Gastrocnemius medialis (tissue), 4 donors: ENCODE results near the gene HES1. TPM values are rescaled to one million over a fixed set of nuclear protein-coding genes. Genes with fewer than 3 reads are reported as not detected.

ENCODE experiments used
- ATAC-seq, 2 donors: fragments of 150-250 bp; one replicate each; pipeline ENCODE4 v1.9.1; 2016
- DNase-seq, 2 donors: peaks; one replicate each; pipeline ENCODE4 v3.0.0-alpha.2; 2019
- H3K27ac ChIP-seq, 4 donors: fragments of 200-600 bp; sonication (generic); 1 replicate in 1 of 4; 2 replicates in 3 of 4; pipeline ENCODE4 v1.5.1; 2016 to 2018; ENCODE audit warnings: mild to moderate bottlenecking in 2 of 4, moderate library complexity in 1 of 4
- H3K27me3 ChIP-seq, 3 donors: fragments of 200-600 bp; sonication (generic) in 2 of 3; 1 replicate in 1 of 3; 2 replicates in 2 of 3; pipeline versions ENCODE4 v1.5.1 to v1.6.0; 2016 to 2019; ENCODE audit warnings: mild to moderate bottlenecking in 1 of 3, moderate library complexity in 1 of 3
- H3K36me3 ChIP-seq, 2 donors: fragments of 200-600 bp; sonication (generic) in 1 of 2; one replicate each; pipeline ENCODE4 v1.5.1; 2017 to 2018
- H3K4me1 ChIP-seq, 2 donors: fragments of 200-600 bp; sonication (generic) in 1 of 2; one replicate each; pipeline ENCODE4 v1.5.1; 2016 to 2017; ENCODE audit warnings: mild to moderate bottlenecking in 2 of 2
- H3K4me3 ChIP-seq, 4 donors: fragments of 200-600 bp; sonication (generic) in 3 of 4; 1 replicate in 1 of 4; 2 replicates in 3 of 4; pipeline ENCODE4 v1.5.1; 2016 to 2019; ENCODE audit warnings: mild to moderate bottlenecking in 2 of 4
- H3K9me3 ChIP-seq, 3 donors: fragments of 200-600 bp; sonication (generic) in 2 of 3; 1 replicate in 1 of 3; 2 replicates in 2 of 3; pipeline ENCODE4 v1.5.1; 2016 to 2019
- POLR2A ChIP-seq, 2 donors: fragments of 450-650 bp; IDR thresholded peaks; one replicate each; pipeline ENCODE4 v1.6.1; 2017; ENCODE audit warnings: antibody characterized with exemption in 2 of 2, mild to moderate bottlenecking in 2 of 2, moderate library complexity in 2 of 2
- in situ Hi-C, 4 donors: fragments of 200-750 bp; cut with MboI; loops; one replicate each; pipeline versions ENCODE4 v1.15.0 to v1.8.0; 2017; ENCODE audit warnings: low sequenced_read_pairs in 4 of 4
- intact Hi-C: fragments of 100-400 bp; cut with DNase I; formaldehyde crosslinking; loops from one replicate; pipeline ENCODE4 v1.15.1; 2023; ENCODE audit warnings: low total_unique reads
- total RNA-seq, 4 donors: library from RNA; depleted of rRNA; stranded (reverse); fragments of >200 nt; gene quantifications; one replicate each; pipeline versions ENCODE4 v1.1.0 to v1.2.3, GENCODE V29; 2016
- TF ChIP-seq, protein P1 (sequence below), 5 experiments: fragments of 450-650 bp in 3 of 5; fragments of 200-600 bp in 2 of 5; sonication (generic) in 2 of 5; IDR thresholded peaks in 4 of 5; conservative IDR thresholded peaks in 1 of 5; 1 replicate in 4 of 5; 2 replicates in 1 of 5; pipeline ENCODE4 v1.5.1; 2016 to 2019; ENCODE audit warnings: antibody characterized with exemption in 5 of 5, mild to moderate bottlenecking in 3 of 5, moderate library complexity in 3 of 5

The HES1 gene
- total RNA-seq, 4 donors from 2014 or later, result 9.7 to 38.3 (median 27.8) TPM

DNA sequence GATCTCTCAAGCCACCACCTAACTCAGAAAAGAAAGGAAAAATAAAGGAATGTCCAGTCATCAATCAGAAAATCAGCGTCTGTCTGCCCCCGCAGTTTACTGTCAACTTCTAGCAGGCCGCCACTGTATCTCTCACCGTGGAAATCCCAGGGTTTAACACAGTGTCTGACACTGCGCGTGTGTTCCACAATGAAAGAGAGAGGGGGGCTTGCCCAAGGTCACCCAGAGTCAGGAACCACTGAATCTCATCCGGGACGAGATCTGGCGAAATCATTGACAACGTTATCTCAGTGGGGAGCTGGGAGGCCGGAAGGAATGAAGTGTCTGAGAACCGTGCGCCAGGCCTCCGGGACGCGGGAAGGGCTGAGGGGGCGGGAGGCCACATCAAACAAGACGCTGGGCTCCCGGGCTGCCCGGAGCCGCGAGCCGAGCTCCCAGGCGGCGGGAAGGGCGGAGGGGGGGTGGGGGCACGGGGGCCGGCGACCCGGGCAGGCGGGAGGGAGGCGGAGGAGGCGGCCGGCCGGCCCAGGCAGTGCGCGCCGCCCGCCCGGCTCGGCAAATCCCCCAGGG is 2.2 kb upstream of the HES1 start:
- Histone ChIP-seq H3K9me3 (no peaks in the 10 kb centered on the region), H3K4me3 (peak overlapping the region; percentile 46 to 70 (median 53)), H3K27ac (peak overlapping the region; percentile 83 to 99 (median 90)), H3K4me1 (peaks cover 17 to 26% of the 10 kb centered on the region in 2 donors), H3K36me3 (no peaks in the 10 kb centered on the region), H3K27me3 (no peaks in the 10 kb centered on the region)
- in situ Hi-C loops (loop anchor here in 3 of 4 donors (10.0 to 25.0 kb wide), 2 partner anchors 146 to 349 kb away; no protein-coding TSS in a partner anchor), intact Hi-C loops (loop anchor here (1.0 to 10.0 kb wide), 4 partner anchors 136 to 351 kb away; partner anchors contain the start of gene ATP13A3)
- peak in 1 of 2 donors; percentile 53 for DNase-seq
- TF ChIP-seq, protein P1, sequence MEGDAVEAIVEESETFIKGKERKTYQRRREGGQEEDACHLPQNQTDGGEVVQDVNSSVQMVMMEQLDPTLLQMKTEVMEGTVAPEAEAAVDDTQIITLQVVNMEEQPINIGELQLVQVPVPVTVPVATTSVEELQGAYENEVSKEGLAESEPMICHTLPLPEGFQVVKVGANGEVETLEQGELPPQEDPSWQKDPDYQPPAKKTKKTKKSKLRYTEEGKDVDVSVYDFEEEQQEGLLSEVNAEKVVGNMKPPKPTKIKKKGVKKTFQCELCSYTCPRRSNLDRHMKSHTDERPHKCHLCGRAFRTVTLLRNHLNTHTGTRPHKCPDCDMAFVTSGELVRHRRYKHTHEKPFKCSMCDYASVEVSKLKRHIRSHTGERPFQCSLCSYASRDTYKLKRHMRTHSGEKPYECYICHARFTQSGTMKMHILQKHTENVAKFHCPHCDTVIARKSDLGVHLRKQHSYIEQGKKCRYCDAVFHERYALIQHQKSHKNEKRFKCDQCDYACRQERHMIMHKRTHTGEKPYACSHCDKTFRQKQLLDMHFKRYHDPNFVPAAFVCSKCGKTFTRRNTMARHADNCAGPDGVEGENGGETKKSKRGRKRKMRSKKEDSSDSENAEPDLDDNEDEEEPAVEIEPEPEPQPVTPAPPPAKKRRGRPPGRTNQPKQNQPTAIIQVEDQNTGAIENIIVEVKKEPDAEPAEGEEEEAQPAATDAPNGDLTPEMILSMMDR (IDR thresholded peaks at IDR 0.05 in 4 of 5, conservative IDR thresholded peaks at IDR 0.05 in 1 of 5), result no peak
- TF ChIP-seq POLR2A (IDR thresholded peaks at IDR 0.05), result no peak
- ATAC-seq, result peak in 1 of 2 donors; percentile 1

DNA sequence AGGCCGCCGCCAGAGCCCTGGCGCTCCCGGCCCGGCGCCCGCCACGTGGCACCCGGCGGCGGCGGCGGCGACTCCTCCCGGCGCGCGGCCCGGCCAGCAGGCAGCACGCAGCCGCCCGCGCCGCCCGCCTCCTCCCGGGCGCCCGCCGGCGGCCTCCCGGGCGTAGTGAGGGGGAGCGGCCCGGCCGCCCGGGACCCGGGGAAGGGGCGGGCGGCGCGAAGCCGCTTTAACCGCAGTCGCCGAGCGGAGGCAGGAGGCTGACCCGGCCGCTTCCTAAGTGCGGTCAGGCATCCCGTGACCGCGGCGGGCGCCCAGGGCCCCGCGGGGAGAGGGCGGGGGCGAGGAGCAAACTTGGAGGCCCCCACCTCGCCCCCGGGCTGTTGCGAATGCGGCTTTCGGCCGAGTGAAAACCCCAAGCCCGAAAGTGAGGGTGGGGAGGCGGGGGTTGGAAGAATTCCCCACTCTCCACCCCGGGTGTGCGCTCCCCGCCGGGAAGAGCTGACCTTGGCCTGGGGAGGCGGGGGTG is 1.7 kb upstream of the HES1 start:
- H3K4me3 ChIP-seq, result peak overlapping the region; percentile 65 to 86 (median 75)
- ATAC-seq (peak; percentile 22 to 28), DNase-seq (peak; percentile 38 to 66)
- in situ Hi-C loops, result loop anchor here in 3 of 4 donors (10.0 to 25.0 kb wide), 2 partner anchors 147 to 349 kb away; no protein-coding TSS in a partner anchor
- no peaks in the 10 kb centered on the region for H3K9me3 ChIP-seq
- H3K27me3 ChIP-seq, result no peaks in the 10 kb centered on the region
- H3K36me3 ChIP-seq, result no peaks in the 10 kb centered on the region
- intact Hi-C loops, result loop anchor here (1.0 to 10.0 kb wide), 4 partner anchors 137 to 351 kb away; partner anchors contain the start of gene ATP13A3
- TF ChIP-seq, protein P1 (IDR thresholded peaks at IDR 0.05 in 4 of 5, conservative IDR thresholded peaks at IDR 0.05 in 1 of 5), result no peak
- TF ChIP-seq POLR2A (IDR thresholded peaks at IDR 0.05), result no peak
- peak overlapping the region; percentile 97 to 100 (median 99) for H3K27ac ChIP-seq
- H3K4me1 ChIP-seq, result peaks cover 23 to 32% of the 10 kb centered on the region in 2 donors

DNA sequence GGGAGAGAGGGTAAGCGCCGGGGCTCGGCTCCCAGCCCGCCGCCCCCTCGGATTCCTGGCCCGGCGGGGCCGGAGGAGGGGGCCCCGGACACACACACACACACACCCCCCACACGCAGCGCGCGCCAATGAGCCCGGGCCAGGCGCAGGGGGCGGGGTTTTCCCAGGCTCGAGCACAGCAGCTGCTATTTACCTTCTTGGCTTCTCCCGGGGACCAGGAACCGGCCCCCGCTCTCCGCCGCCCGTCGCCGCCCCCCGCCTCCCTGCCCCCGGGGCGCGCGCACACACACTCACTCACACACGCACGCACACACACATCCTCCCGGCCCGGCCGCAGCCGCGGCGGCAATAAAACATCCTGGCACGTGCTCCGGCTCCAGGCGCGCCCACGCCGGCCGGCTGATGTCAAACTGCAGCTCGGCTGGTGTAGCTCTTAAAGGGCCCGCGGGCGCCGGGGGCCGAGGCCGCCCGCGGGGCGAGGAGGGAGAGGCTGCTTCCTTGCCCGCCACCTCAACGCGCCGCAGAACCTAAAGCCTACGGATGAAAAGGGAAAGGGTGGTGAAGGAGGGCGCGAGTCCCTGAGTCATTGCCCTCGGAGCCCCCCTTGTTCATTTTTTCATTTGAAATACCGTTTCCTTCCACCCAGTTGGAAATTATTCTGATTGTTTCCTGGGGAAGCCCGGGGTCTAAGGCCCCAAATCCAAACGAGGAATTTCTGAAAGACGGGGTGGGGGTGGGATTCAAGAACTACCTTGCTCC is 1.0 kb upstream of the HES1 start:
- H3K36me3 ChIP-seq, result no peaks in the 10 kb centered on the region
- H3K4me3 ChIP-seq, result peak overlapping the region; percentile 65 to 86 (median 75)
- intact Hi-C loops (loop anchor here (1.0 to 10.0 kb wide), 6 partner anchors 132 to 350 kb away; partner anchors contain the start of gene ATP13A3), in situ Hi-C loops (loop anchor here (5.0 to 25.0 kb wide), 5 partner anchors 68 to 350 kb away; no protein-coding TSS in a partner anchor)
- DNase-seq, result peak; percentile 84 to 91
- H3K4me1 ChIP-seq, result peaks cover 24 to 38% of the 10 kb centered on the region in 2 donors
- H3K27me3 ChIP-seq, result no peaks in the 10 kb centered on the region
- no peaks in the 10 kb centered on the region for H3K9me3 ChIP-seq
- peak; percentile 51 to 60 for ATAC-seq
- H3K27ac ChIP-seq, result peak overlapping the region; percentile 97 to 100 (median 99)
- TF ChIP-seq, protein P1 (IDR thresholded peaks at IDR 0.05 in 4 of 5, conservative IDR thresholded peaks at IDR 0.05 in 1 of 5), result no peak
- TF ChIP-seq POLR2A (IDR thresholded peaks at IDR 0.05), result peak; percentile 89 to 95

DNA sequence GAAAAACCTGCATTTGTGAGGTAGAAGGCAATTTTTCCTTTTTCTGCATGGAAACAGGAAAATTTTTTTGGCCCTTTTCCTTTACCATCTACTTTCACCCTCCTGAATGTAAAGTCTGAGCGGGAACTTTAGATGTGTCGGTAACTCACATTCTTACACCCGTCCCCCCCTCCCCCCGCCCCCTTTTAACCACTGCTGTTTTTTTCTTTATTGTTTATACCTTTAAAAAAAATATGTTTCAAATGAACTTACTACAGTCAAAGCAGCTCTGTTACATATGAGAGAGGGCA is 487 bp upstream of the HES1 start:
- Histone ChIP-seq H3K9me3 (no peaks in the 10 kb centered on the region), H3K4me1 (peaks cover 24 to 38% of the 10 kb centered on the region in 2 donors), H3K4me3 (peak overlapping the region; percentile 65 to 86 (median 75)), H3K27me3 (no peaks in the 10 kb centered on the region), H3K36me3 (no peaks in the 10 kb centered on the region), H3K27ac (peak overlapping the region; percentile 97 to 100 (median 99))
- no peak for TF ChIP-seq POLR2A (IDR thresholded peaks at IDR 0.05)
- TF ChIP-seq, protein P1 (IDR thresholded peaks at IDR 0.05 in 4 of 5, conservative IDR thresholded peaks at IDR 0.05 in 1 of 5), result no peak
- intact Hi-C loops, result loop anchor here (1.0 to 10.0 kb wide), 5 partner anchors 132 to 349 kb away; partner anchors contain the start of gene ATP13A3
- ATAC-seq (no peak), DNase-seq (no peak)
- in situ Hi-C loops, result loop anchor here (5.0 to 25.0 kb wide), 5 partner anchors 68 to 351 kb away; no protein-coding TSS in a partner anchor
